ENCODE data around the gene FREY1. TPM values are rescaled to one million over a fixed set of nuclear protein-coding genes. Genes with fewer than 3 reads are reported as not detected.

FREY1 gene
- total RNA-seq, 1 donor: 1.8 TPM

GRCh38 chr11:45937916-45938315 is 30.8 kb upstream of the FREY1 start:
- H3K27ac ChIP-seq (ENCODE audit: low read depth, low read length): no peak overlapping the region
- H3K79me2 ChIP-seq (ENCODE audit: insufficient read depth, low read length): no peaks in the 10 kb centered on the region
- H3K4me1 ChIP-seq (ENCODE audit: insufficient read depth, low read length): no peaks in the 10 kb centered on the region
- no peaks in the 10 kb centered on the region for H3K27me3 ChIP-seq (ENCODE audit: insufficient read depth, low read length)
- no peak for TF ChIP-seq CTCF (IDR thresholded peaks at IDR 0.05; ENCODE audit: extremely low read depth, low read depth, low read length)
- no peak overlapping the region for H3K4me3 ChIP-seq (ENCODE audit: insufficient read depth, low read length)
- DNase-seq (ENCODE audit: insufficient read length, low spot score, missing footprints): no peak
- H3K4me2 ChIP-seq (ENCODE audit: insufficient read depth, low read length): no peak overlapping the region
- H4K20me1 ChIP-seq (ENCODE audit: insufficient read depth, low read length): peaks cover 6% of the 10 kb centered on the region
- no peak overlapping the region for H2AFZ ChIP-seq (ENCODE audit: low read length)
- H3K9me3 ChIP-seq (ENCODE audit: low read depth, low read length): no peaks in the 10 kb centered on the region
- H3K36me3 ChIP-seq (ENCODE audit: insufficient read depth, low read length): peaks cover 54% of the 10 kb centered on the region

DNA sequence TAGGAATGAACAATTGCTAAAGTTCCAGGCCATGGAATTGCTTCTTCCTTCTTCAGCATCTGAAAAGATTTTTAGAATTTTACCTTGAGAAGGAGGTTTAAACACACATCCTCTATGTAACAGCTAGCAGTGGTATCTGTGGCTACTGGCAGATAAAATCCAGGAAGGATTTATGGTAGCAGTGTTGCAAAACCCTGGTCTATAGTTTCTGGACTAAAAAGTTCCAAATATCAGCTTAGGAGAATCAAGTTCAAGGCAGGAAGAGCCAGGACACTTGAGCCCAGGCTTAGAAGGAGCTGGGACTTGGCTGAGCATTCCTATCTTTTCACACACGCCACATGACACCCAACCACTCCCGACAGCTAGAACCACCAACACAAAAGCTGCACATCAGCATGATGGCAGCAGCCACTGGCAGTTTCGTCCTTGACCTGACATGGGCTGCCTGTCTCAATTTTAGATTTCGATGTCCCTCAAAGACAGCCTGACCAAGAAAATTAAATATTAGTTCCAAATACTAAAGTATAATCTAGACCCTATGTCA is 29.5 kb upstream of the FREY1 start:
- peaks cover 45% of the 10 kb centered on the region for H3K36me3 ChIP-seq (ENCODE audit: insufficient read depth, low read length)
- H3K4me3 ChIP-seq (ENCODE audit: insufficient read depth, low read length): no peak overlapping the region
- no peak for TF ChIP-seq CTCF (IDR thresholded peaks at IDR 0.05; ENCODE audit: extremely low read depth, low read depth, low read length)
- no peak overlapping the region for H3K27ac ChIP-seq (ENCODE audit: low read depth, low read length)
- H3K4me1 ChIP-seq (ENCODE audit: insufficient read depth, low read length): no peaks in the 10 kb centered on the region
- no peak overlapping the region for H3K4me2 ChIP-seq (ENCODE audit: insufficient read depth, low read length)
- H3K79me2 ChIP-seq (ENCODE audit: insufficient read depth, low read length): no peaks in the 10 kb centered on the region
- H2AFZ ChIP-seq (ENCODE audit: low read length): no peak overlapping the region
- peaks cover 9% of the 10 kb centered on the region for H4K20me1 ChIP-seq (ENCODE audit: insufficient read depth, low read length)
- H3K9me3 ChIP-seq (ENCODE audit: low read depth, low read length): no peaks in the 10 kb centered on the region
- H3K27me3 ChIP-seq (ENCODE audit: insufficient read depth, low read length): no peaks in the 10 kb centered on the region
- DNase-seq (ENCODE audit: insufficient read length, low spot score, missing footprints): no peak

GRCh38 chr11:45935349-45936064 is 28.4 kb upstream of the FREY1 start:
- Histone ChIP-seq H3K4me2 (ENCODE audit: insufficient read depth, low read length) (no peak overlapping the region), H3K79me2 (ENCODE audit: insufficient read depth, low read length) (no peaks in the 10 kb centered on the region), H3K36me3 (ENCODE audit: insufficient read depth, low read length) (peaks cover 42% of the 10 kb centered on the region), H3K27me3 (ENCODE audit: insufficient read depth, low read length) (no peaks in the 10 kb centered on the region), H3K4me1 (ENCODE audit: insufficient read depth, low read length) (no peaks in the 10 kb centered on the region), H4K20me1 (ENCODE audit: insufficient read depth, low read length) (peaks cover 9% of the 10 kb centered on the region), H3K27ac (ENCODE audit: low read depth, low read length) (no peak overlapping the region), H3K9me3 (ENCODE audit: low read depth, low read length) (no peaks in the 10 kb centered on the region), H2AFZ (ENCODE audit: low read length) (no peak overlapping the region), H3K4me3 (ENCODE audit: insufficient read depth, low read length) (no peak overlapping the region)
- DNase-seq (ENCODE audit: insufficient read length, low spot score, missing footprints): no peak
- no peak for TF ChIP-seq CTCF (IDR thresholded peaks at IDR 0.05; ENCODE audit: extremely low read depth, low read depth, low read length)

DNA sequence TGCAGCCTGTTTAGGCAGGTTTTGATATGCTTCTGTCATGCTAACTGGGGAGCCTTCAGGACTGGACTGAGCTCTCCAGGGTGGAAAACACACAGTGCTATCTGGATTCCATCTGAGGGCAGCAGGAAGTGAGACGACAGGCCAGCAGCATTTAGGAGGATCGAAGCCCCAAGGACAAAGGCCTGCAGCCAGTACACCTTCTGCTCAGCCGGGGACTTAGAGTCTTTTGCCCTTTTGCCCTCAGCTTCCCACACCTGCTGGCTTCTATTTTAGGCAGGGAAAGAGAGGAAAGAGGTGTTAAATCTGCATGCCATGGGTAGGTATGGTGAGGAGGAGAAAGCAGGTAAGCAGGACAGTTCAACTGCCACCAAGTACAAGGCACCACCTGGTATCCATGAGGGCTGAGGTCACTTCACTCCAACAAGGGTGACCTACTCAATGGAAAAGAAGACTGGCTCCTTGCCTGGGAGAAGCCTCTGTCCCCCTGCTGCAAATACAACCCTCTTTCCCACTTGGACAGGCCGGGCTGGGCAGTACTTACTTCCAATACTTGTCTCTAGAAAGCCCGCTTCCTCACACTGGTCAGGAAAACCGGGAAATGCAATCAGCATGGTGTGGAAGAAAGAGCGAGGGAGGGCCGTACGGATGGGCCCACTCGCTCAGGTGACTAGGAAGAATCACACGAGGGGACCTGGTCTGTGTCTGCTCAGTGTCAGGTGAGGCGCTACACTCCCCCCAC is 27.7 kb upstream of the FREY1 start:
- no peaks in the 10 kb centered on the region for H3K4me1 ChIP-seq (ENCODE audit: insufficient read depth, low read length)
- no peak overlapping the region for H3K4me2 ChIP-seq (ENCODE audit: insufficient read depth, low read length)
- no peak overlapping the region for H3K4me3 ChIP-seq (ENCODE audit: insufficient read depth, low read length)
- no peak for DNase-seq (ENCODE audit: insufficient read length, low spot score, missing footprints)
- H3K79me2 ChIP-seq (ENCODE audit: insufficient read depth, low read length): no peaks in the 10 kb centered on the region
- H3K27ac ChIP-seq (ENCODE audit: low read depth, low read length): no peak overlapping the region
- peaks cover 42% of the 10 kb centered on the region for H3K36me3 ChIP-seq (ENCODE audit: insufficient read depth, low read length)
- no peak overlapping the region for H2AFZ ChIP-seq (ENCODE audit: low read length)
- no peak for TF ChIP-seq CTCF (IDR thresholded peaks at IDR 0.05; ENCODE audit: extremely low read depth, low read depth, low read length)
- peaks cover 12% of the 10 kb centered on the region for H4K20me1 ChIP-seq (ENCODE audit: insufficient read depth, low read length)
- H3K9me3 ChIP-seq (ENCODE audit: low read depth, low read length): no peaks in the 10 kb centered on the region
- H3K27me3 ChIP-seq (ENCODE audit: insufficient read depth, low read length): no peaks in the 10 kb centered on the region

Data from osteoblast (primary cell).